Endothelial cell of umbilical vein (primary cell): ENCODE results near the gene SLC10A7. TPM values are rescaled to one million over a fixed set of nuclear protein-coding genes. Genes with fewer than 3 reads are reported as not detected.

Experiments used
- BruUV-seq: library from RNA; stranded (reverse); fragments of 400-500 nt; replicated peaks from 2 replicates; lab custom pipeline; 2021; lab: Mats Ljungman, UMichigan
- CTCF ChIA-PET: fragments of 300-600, 350-600 bp; sonication (Branson Sonifier 250); formaldehyde crosslinking; loops from one replicate; lab custom pipeline; 2021; ENCODE audit warnings: antibody characterized with exemption, inconsistent platforms; lab: Charles Lee
- POLR2A ChIA-PET: fragments of 300-600, 350-600 bp; sonication (Branson Sonifier 250); formaldehyde crosslinking; loops from one replicate; lab custom pipeline; 2021; ENCODE audit warnings: antibody characterized with exemption, inconsistent platforms; lab: Charles Lee
- DNase-seq: peaks from one replicate; pipeline ENCODE4 v3.0.0-alpha.2; 2011; ENCODE audit warnings: low read depth, low spot score
- FAIRE-seq: peaks from 2 replicates; lab custom pipeline; 2011; peaks lifted over from hg19 to GRCh38; lab: Jason Lieb, UNC
- H2AFZ ChIP-seq: 2 replicates; pipeline ENCODE4 v1.6.0; 2012; ENCODE audit warnings: low read depth, low read length, control low read depth, inconsistent platforms
- H3K27ac ChIP-seq: 2 replicates; pipeline ENCODE4 v1.5.1; 2011; ENCODE audit warnings: low read depth, mild to moderate bottlenecking, control low read depth, low read length, moderate library complexity; ENCODE audit not compliant: insufficient read depth
- H3K27me3 ChIP-seq, 2 experiments: 2 replicates each; pipeline versions ENCODE4 v1.6.0 to v1.6.1; 2011; ENCODE audit warnings: low read length in 2 of 2, mixed read lengths in 1 of 2; ENCODE audit not compliant: control insufficient read depth in 2 of 2, insufficient read depth in 2 of 2
- H3K36me3 ChIP-seq, 2 experiments: 2 replicates in 1 of 2; 3 replicates in 1 of 2; pipeline ENCODE4 v1.5.1; 2011; ENCODE audit warnings: low read length in 2 of 2, mild to moderate bottlenecking in 1 of 2, moderate library complexity in 1 of 2; ENCODE audit not compliant: control insufficient read depth in 2 of 2, insufficient read depth in 2 of 2; ENCODE audit errors: extremely low read depth in 1 of 2
- H3K4me1 ChIP-seq: 3 replicates; pipeline ENCODE4 v1.5.1; 2011; ENCODE audit warnings: mild to moderate bottlenecking, low read length; ENCODE audit not compliant: control insufficient read depth, insufficient read depth; ENCODE audit errors: extremely low read depth
- H3K4me2 ChIP-seq: 2 replicates; pipeline ENCODE4 v1.6.1; 2011; ENCODE audit warnings: low read length, control low read depth, mixed read lengths; ENCODE audit not compliant: insufficient read depth
- H3K4me3 ChIP-seq, 3 experiments: fragments of 200-600 bp in 1 of 3; sonication (generic), shearing (Covaris generic) in 1 of 3; replicated peaks in 1 of 3; 2 replicates each; pipeline ENCODE4 v1.5.1; 2011 to 2016; ENCODE audit warnings: control low read depth in 3 of 3, low read length in 3 of 3, mild to moderate bottlenecking in 2 of 3, inconsistent platforms in 1 of 3, low read depth in 1 of 3, moderate library complexity in 1 of 3; ENCODE audit not compliant: insufficient read depth in 1 of 3
- H3K79me2 ChIP-seq: 2 replicates; pipeline ENCODE4 v1.6.0; 2012; ENCODE audit warnings: low read length, inconsistent platforms; ENCODE audit not compliant: control insufficient read depth, insufficient read depth
- H3K9ac ChIP-seq: replicated peaks from 2 replicates; pipeline ENCODE3; 2011; ENCODE audit warnings: low read length, control low read depth; ENCODE audit not compliant: insufficient read depth; ENCODE audit errors: extremely low read depth
- H3K9me1 ChIP-seq: replicated peaks from 3 replicates; pipeline ENCODE4 v1.6.0; 2011; ENCODE audit warnings: mild to moderate bottlenecking, low read length; ENCODE audit not compliant: control insufficient read depth, insufficient read depth; ENCODE audit errors: extremely low read depth
- H3K9me3 ChIP-seq: replicated peaks from 2 replicates; pipeline ENCODE4 v1.5.1; 2012; ENCODE audit warnings: low read length, inconsistent platforms; ENCODE audit not compliant: control insufficient read depth, insufficient read depth
- H4K20me1 ChIP-seq: replicated peaks from 2 replicates; pipeline ENCODE3; 2011; ENCODE audit warnings: mild to moderate bottlenecking, low read length; ENCODE audit not compliant: control insufficient read depth, insufficient read depth; ENCODE audit errors: extremely low read depth
- EZH2 ChIP-seq: IDR thresholded peaks from 2 replicates; pipeline ENCODE4 v1.6.1; 2012; ENCODE audit warnings: borderline replicate concordance, low read depth, mild to moderate bottlenecking, moderate library complexity, low read length, inconsistent platforms; ENCODE audit not compliant: severe bottlenecking
- FOS ChIP-seq: IDR thresholded peaks from 2 replicates; pipeline ENCODE4 v1.6.1; 2011; ENCODE audit warnings: mild to moderate bottlenecking, low read length, moderate library complexity, borderline replicate concordance; ENCODE audit not compliant: insufficient read depth
- GATA2 ChIP-seq: IDR thresholded peaks from 2 replicates; pipeline ENCODE4 v1.7.0; 2011; ENCODE audit warnings: low read depth, mild to moderate bottlenecking, moderate library complexity, mixed read lengths, low read length; ENCODE audit not compliant: insufficient read length, insufficient read depth
- JUN ChIP-seq: IDR thresholded peaks from 2 replicates; pipeline ENCODE4 v1.6.1; 2011; ENCODE audit warnings: borderline replicate concordance, low read depth; ENCODE audit not compliant: insufficient read length, insufficient read depth
- MYC ChIP-seq: IDR thresholded peaks from one replicate; pipeline ENCODE4 v1.6.1; 2011; ENCODE audit warnings: mild to moderate bottlenecking, low read depth, low read length
- POLR2A ChIP-seq: IDR thresholded peaks from 2 replicates; pipeline ENCODE4 v1.6.1; 2012; ENCODE audit warnings: low read depth, mild to moderate bottlenecking, control low read depth, low read length
- POLR2AphosphoS5 ChIP-seq: IDR thresholded peaks from 2 replicates; pipeline ENCODE4 v1.6.1; 2012; ENCODE audit warnings: low read depth, mild to moderate bottlenecking, control low read depth, low read length, moderate library complexity; ENCODE audit not compliant: insufficient read depth
- dilution Hi-C: fragments of 300-500 bp; cut with MboI; formaldehyde crosslinking; loops from one replicate; pipeline ENCODE4 v1.15.0; 2019; ENCODE audit warnings: low sequenced_read_pairs; ENCODE audit not compliant: extremely low pct_ligation_motif_present
- intact Hi-C: fragments of 100-400 bp; cut with micrococcal nuclease; formaldehyde crosslinking; loops from one replicate; pipeline ENCODE4 v1.10.0; 2022
- polyA plus RNA-seq, 4 experiments: library from polyadenylated mRNA; depleted of rRNA in 3 of 4; stranded (reverse) in 3 of 4; unstranded in 1 of 4; fragments of >200 nt; gene quantifications; 2 replicates each; pipeline versions ENCODE4 v1.2.1 to v1.2.3, GENCODE V29; 2011 to 2012; ENCODE audit warnings: missing spikeins in 1 of 4
- total RNA-seq: library from RNA; stranded (reverse); gene quantifications from 2 replicates; pipeline ENCODE4 v1.2.3, GENCODE V29; 2021
- TF ChIP-seq, protein P1 (sequence below): IDR thresholded peaks from 2 replicates; pipeline ENCODE4 v1.6.1; 2011; ENCODE audit not compliant: insufficient read depth, insufficient read length
- TF ChIP-seq, protein P2 (sequence below), 2 donors: IDR thresholded peaks; 1 replicate in 1 of 2; 2 replicates in 1 of 2; pipeline ENCODE4 v1.5.1; 2011; ENCODE audit warnings: low read length in 2 of 2, mild to moderate bottlenecking in 2 of 2, moderate library complexity in 2 of 2, control low read depth in 1 of 2, inconsistent platforms in 1 of 2, low read depth in 1 of 2; ENCODE audit not compliant: insufficient read depth in 1 of 2; ENCODE audit errors: extremely low read depth in 1 of 2

SLC10A7 gene
- total and polyA plus RNA-seq, 2 donors (not counting 3 experiments of a cell fraction or from before 2014, with no cell fraction given), result 13.6 to 20.4 TPM

- Histone ChIP-seq H3K27ac (no peak overlapping the region), H3K79me2 (no peaks in the 10 kb centered on the region), H4K20me1 (no peaks in the 10 kb centered on the region), H3K4me3 (no peak overlapping the region), H3K9me1 (no peaks in the 10 kb centered on the region), H3K4me2 (no peak overlapping the region), H2AFZ (no peak overlapping the region), H3K9ac (no peak overlapping the region), H3K4me1 (no peaks in the 10 kb centered on the region), H3K36me3 (no peaks in the 10 kb centered on the region), H3K9me3 (no peaks in the 10 kb centered on the region), H3K27me3 (peaks cover 2 to 13% of the 10 kb centered on the region in 2 experiments)
- DNase-seq (no peak), FAIRE-seq (no peak)
- BruUV-seq, result no TSS peak
- POLR2A ChIA-PET, result no interaction called here
- dilution Hi-C loops (no loop called here), intact Hi-C loops (no loop called here)
- no peak for TF ChIP-seq JUN
- TF ChIP-seq POLR2A, result no peak
- no peak for TF ChIP-seq EZH2
- TF ChIP-seq, protein P1, sequence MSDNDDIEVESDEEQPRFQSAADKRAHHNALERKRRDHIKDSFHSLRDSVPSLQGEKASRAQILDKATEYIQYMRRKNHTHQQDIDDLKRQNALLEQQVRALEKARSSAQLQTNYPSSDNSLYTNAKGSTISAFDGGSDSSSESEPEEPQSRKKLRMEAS, result no peak
- TF ChIP-seq, protein P2, sequence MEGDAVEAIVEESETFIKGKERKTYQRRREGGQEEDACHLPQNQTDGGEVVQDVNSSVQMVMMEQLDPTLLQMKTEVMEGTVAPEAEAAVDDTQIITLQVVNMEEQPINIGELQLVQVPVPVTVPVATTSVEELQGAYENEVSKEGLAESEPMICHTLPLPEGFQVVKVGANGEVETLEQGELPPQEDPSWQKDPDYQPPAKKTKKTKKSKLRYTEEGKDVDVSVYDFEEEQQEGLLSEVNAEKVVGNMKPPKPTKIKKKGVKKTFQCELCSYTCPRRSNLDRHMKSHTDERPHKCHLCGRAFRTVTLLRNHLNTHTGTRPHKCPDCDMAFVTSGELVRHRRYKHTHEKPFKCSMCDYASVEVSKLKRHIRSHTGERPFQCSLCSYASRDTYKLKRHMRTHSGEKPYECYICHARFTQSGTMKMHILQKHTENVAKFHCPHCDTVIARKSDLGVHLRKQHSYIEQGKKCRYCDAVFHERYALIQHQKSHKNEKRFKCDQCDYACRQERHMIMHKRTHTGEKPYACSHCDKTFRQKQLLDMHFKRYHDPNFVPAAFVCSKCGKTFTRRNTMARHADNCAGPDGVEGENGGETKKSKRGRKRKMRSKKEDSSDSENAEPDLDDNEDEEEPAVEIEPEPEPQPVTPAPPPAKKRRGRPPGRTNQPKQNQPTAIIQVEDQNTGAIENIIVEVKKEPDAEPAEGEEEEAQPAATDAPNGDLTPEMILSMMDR (IDR thresholded peaks at IDR 0.05; ENCODE audit: extremely low read depth in 1 of 2, insufficient read depth in 1 of 2, low read depth in 1 of 2, low read length in 2 of 2), result no peak
- TF ChIP-seq FOS, result no peak
- no peak for TF ChIP-seq MYC
- no peak for TF ChIP-seq POLR2AphosphoS5
- no peak for TF ChIP-seq GATA2
- CTCF ChIA-PET, result no interaction called here
These were observed 309.0 kb downstream of the SLC10A7 start for GRCh38 chr4:146212781-146213180.
